NCI-H748 (cell line): ENCODE measurements around the gene HOXA4.

ENCODE experiments used
- DNase-seq: peaks from one replicate; lab custom pipeline; 2025; ENCODE audit not compliant: unreplicated experiment; lab: John Stamatoyannopoulos, UW

Gene HOXA4

GRCh38 chr7:27147199-27148030, 16.9 kb upstream of the HOXA4 start, which contains the start of gene HOXA6:
Gene HOXA6 (minus strand): TSS chr7:27147774. CDS start chr7:27147749, 25 bp downstream.
- DNase-seq, result peak; percentile 84

- peak; percentile 27 for DNase-seq
These were observed 16.1 kb upstream of the HOXA4 start for GRCh38 chr7:27146491-27147198.

GRCh38 chr7:27145914-27146412, 15.4 kb upstream of the HOXA4 start:
- no peak for DNase-seq

GRCh38 chr7:27145165-27145913, 14.8 kb upstream of the HOXA4 start:
- DNase-seq, result no peak

- DNase-seq, result peak; percentile 4
These were observed 14.2 kb upstream of the HOXA4 start for GRCh38 chr7:27144781-27145164.

GRCh38 chr7:27143950-27144780, 13.6 kb upstream of the HOXA4 start:
- no peak for DNase-seq

- peak; percentile 95 for DNase-seq
These were observed 12.7 kb upstream of the HOXA4 start, which contains the start of gene HOXA5 for GRCh38 chr7:27143023-27143949. Gene HOXA5 (minus strand): TSS chr7:27143681. CDS start chr7:27143607, 74 bp downstream.

GRCh38 chr7:27142580-27143022, 12.0 kb upstream of the HOXA4 start:
- peak; percentile 54 for DNase-seq

GRCh38 chr7:27141923-27142579, 11.5 kb upstream of the HOXA4 start:
- peak; percentile 16 for DNase-seq

- no peak for DNase-seq
These were observed 10.8 kb upstream of the HOXA4 start for GRCh38 chr7:27141137-27141922.

GRCh38 chr7:27140126-27140857, 9.7 kb upstream of the HOXA4 start:
- DNase-seq, result no peak

GRCh38 chr7:27139334-27140125, 9.0 kb upstream of the HOXA4 start:
- DNase-seq, result no peak

- DNase-seq, result no peak
These were observed 8.4 kb upstream of the HOXA4 start for GRCh38 chr7:27138985-27139333.

GRCh38 chr7:27138472-27138871, 7.9 kb upstream of the HOXA4 start:
- no peak for DNase-seq

GRCh38 chr7:27137640-27138315, 7.2 kb upstream of the HOXA4 start:
- no peak for DNase-seq

GRCh38 chr7:27134392-27134791, 3.8 kb upstream of the HOXA4 start:
- DNase-seq, result no peak
